GM18526 (cell line): ENCODE results near the gene SLC25A43.

Experiments used
- POLR2A ChIP-seq: IDR thresholded peaks from 3 replicates; pipeline ENCODE4 v1.6.1; 2011; ENCODE audit not compliant: insufficient read length; ENCODE audit errors: extremely low read depth

Gene SLC25A43

DNA sequence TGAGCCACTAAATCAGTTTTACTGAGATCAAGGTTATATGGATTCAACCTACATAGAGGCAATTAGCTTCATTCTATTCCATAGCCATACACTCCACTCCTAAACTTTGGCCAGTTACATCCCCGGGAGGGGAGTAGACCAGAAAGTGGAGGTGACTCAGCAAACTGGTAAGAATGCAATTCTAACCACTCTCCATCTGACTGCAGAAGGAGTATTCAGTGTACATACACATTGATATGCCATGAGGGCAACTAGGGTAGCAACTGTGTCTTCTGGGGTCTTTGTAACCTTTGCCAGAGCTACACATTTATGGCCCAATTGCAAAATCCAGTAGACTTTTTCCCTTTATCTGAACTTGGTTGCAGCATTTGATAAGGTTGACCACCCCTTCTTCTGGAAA, 7.6 kb downstream of the SLC25A43 start:
- no peak for TF ChIP-seq POLR2A

DNA sequence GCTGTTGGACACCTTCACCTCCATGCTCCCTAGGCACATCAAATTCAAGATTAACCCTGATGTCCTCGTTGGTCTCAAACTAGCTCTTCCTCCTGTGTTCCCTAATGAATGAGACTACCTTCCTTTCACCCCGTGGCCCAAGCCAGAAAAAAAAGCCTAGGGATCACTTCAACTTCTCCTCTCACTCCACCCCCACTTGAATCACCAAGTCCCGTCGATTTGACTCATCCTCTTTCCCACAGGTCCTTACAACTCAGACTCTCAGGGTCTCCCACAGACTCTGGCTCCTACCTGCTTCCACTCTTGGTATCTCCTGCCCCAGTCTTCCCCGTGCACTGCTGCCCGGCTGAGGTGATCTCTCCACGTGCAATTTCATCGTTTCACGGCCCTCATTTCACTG, 8.5 kb downstream of the SLC25A43 start:
- TF ChIP-seq POLR2A, result no peak

DNA sequence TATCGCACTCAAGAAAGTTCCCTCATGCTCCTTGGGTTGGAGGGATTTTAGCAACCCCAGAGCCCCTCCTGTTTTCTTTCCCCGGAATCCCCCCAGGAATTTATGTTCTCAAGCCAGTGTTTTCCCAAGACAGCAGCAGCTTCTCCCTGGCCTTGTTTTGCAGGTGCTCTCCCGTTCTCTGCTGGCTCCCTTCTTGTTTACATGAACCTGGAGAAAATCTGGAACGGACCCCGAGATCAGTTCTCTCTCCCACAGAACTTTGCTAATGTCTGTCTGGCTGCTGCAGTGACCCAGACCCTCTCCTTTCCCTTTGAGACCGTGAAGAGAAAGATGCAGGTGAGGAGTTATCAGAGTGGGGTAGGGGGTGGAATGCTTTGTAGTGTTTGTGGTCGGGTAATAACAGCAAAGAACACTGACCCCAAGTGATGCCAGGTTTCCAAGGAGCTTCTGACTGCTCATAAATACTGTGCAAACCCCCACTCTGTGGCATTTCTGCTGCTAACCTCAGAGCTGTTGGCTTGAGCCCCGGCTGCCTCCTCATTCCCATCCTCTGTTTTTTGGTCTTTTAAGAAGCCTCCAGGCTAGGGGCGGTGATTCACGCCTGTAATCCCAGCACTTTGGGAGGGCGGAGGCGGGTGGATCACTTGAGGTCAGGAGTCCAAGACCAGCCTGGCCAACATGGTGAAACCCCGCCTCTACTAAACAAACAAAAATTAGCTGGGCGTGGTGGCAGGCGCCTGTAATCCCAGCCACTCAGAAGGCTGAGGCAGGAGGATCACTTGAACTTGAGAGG, 11.1 kb downstream of the SLC25A43 start:
- no peak for TF ChIP-seq POLR2A

DNA sequence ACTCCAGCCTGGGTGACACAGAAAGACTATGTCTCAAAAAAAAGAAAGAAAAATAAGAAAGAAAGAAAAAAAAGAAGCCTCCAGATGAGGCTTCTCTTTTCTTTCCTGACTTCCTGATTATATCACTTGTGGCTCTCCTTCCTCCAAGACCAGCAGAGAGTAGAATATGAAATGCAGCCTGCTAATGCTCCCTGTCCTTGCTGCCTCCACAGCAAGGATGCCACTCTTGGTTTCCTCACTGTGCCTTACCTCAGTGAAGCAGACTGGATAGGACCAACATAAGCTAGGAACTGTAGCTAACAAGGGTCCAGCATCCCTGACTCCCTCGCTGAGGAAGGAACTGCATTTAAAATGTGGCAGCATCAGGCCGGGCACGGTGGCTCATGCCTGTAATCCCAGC, 11.7 kb downstream of the SLC25A43 start:
- TF ChIP-seq POLR2A, result no peak

- no peak for TF ChIP-seq POLR2A
Observed at GRCh38 chrX:119411959-119412358, 12.8 kb downstream of the SLC25A43 start.

- TF ChIP-seq POLR2A, result no peak
Observed at GRCh38 chrX:119417376-119417775, 18.2 kb downstream of the SLC25A43 start.

- no peak for TF ChIP-seq POLR2A
Observed at GRCh38 chrX:119417842-119418241, 18.7 kb downstream of the SLC25A43 start.

GRCh38 chrX:119419146-119419545, 20.0 kb downstream of the SLC25A43 start:
- no peak for TF ChIP-seq POLR2A

GRCh38 chrX:119419898-119420297, 20.8 kb downstream of the SLC25A43 start:
- no peak for TF ChIP-seq POLR2A

DNA sequence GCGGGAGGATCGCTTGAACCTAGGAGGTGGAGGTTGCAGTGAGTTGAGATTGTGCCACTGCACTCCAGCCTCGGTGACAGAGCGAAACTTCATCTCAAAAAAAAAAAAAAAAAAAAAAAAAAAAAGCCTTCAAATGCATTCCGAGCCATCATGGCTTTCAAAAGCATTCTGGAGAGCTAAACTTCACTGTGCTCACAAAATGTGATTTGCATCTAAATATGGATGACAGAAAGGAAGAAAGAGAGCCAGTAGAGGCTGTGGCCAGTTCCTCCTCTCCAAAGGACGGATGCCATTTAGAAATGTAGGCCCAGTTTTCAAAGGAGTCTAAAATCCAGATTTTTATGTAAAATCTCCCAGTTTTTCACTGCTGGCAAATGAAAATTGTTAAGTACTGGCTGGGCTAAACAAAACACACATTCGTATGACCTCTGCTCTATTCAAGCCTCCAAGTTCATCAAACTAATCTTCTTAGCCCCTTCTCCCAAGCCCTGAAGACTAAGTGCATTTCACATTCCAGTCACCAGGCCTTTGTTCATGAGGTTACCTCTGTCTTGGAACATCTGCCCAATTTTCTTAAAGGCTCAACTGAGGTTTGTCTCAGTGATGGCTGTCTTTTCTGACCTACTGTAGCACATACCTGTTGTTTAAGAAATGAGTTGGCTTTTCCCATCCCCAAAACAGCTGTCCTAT, 22.0 kb downstream of the SLC25A43 start:
- no peak for TF ChIP-seq POLR2A

DNA sequence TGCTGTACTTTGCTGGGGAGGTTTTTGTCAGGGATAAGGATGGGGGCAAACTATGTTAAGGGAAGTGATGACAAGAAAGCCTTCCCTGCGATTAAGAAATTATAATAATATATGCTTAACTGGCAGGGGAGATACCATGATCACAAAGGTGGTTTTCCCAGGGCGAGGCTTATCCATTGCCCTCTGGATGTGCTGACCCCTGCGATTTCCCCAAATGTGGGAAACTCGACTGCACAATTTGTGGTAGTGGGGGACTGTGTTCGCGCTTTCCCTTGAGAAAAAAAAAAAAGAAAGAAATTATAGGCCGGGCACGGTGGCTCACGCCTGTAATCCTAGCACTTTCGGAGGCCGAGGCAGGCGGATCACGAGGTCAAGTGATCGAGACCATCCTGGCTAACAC, 24.5 kb downstream of the SLC25A43 start:
- TF ChIP-seq POLR2A, result no peak

DNA sequence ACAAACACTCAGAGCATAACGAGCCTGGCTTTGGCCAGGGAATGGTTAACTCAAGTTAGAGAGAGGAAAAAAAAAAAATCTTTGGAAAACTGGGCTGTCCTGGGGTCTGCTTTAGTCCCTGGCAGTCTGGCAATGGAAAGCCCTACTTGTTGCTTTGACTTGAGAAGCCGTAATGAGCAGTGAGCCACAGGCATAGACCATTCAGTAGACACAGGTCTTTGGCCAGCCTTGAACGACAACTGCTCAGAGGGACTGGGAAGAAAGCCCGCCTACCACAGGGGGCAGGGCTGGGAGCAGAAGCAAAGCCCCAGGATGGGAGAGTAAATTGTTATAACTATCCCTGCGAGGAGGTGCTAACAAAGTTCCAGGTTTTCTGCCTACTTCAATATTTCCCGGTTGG, 25.9 kb downstream of the SLC25A43 start:
- no peak for TF ChIP-seq POLR2A

- TF ChIP-seq POLR2A, result no peak
Observed at GRCh38 chrX:119427024-119427794, 28.1 kb downstream of the SLC25A43 start.

- no peak for TF ChIP-seq POLR2A
Observed at GRCh38 chrX:119427795-119428185, 28.7 kb downstream of the SLC25A43 start.

- no peak for TF ChIP-seq POLR2A
Observed at GRCh38 chrX:119429471-119429870, 30.3 kb downstream of the SLC25A43 start.

DNA sequence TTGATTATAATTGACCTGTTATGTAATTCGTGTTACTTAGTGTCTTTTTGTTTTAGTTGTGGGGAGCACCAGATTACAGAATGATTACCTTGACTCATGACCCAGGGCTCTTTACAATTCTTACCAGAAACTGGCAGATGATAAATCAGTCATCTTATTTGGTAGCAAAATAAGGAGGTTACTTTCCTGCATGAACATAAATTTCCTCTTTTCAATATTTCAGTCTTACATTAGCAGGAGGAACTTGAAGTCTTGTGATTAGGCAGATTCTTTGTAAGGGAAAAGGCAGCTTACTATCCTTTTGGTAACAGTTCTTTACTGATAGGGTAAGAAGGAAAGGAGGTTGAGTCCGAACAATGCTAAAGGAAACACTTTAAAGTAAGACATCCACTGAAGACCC, 43.1 kb downstream of the SLC25A43 start:
- no peak for TF ChIP-seq POLR2A
